Fibroblast of skin of left quadriceps (primary cell): ENCODE measurements around the gene SLC5A2.

Source experiments
- DNase-seq, 2 experiments: peaks; one replicate each; pipeline ENCODE4 v3.0.0-alpha.2; 2013; ENCODE audit warnings: low read depth in 2 of 2

The SLC5A2 gene

GRCh38 chr16:31459687-31460581 is 23.0 kb upstream of the SLC5A2 start:
- DNase-seq, result peak; percentile 98

DNA sequence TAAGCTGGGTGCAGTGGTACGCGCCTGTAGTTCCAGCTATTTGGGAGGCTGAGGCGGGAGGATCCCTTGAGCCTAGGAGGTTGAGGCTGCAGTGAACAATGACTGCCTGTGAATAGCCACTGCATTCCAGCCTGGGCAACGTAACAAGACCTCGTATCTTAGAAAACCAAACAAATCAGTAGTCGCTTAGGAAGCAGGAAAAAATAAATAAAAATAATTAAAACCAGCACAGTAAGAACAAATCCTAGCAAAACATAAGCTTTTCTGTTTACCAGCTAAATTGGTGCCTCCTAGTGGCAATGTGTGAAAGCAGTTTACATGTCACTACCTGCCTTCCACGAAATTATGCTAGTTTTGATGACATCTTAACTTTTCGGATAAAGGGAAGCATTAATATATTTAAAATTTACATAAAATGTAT is 22.3 kb upstream of the SLC5A2 start:
- peak; percentile 40 to 46 for DNase-seq

- no peak for DNase-seq
Observed at GRCh38 chr16:31461201-31461920, 21.6 kb upstream of the SLC5A2 start.

DNA sequence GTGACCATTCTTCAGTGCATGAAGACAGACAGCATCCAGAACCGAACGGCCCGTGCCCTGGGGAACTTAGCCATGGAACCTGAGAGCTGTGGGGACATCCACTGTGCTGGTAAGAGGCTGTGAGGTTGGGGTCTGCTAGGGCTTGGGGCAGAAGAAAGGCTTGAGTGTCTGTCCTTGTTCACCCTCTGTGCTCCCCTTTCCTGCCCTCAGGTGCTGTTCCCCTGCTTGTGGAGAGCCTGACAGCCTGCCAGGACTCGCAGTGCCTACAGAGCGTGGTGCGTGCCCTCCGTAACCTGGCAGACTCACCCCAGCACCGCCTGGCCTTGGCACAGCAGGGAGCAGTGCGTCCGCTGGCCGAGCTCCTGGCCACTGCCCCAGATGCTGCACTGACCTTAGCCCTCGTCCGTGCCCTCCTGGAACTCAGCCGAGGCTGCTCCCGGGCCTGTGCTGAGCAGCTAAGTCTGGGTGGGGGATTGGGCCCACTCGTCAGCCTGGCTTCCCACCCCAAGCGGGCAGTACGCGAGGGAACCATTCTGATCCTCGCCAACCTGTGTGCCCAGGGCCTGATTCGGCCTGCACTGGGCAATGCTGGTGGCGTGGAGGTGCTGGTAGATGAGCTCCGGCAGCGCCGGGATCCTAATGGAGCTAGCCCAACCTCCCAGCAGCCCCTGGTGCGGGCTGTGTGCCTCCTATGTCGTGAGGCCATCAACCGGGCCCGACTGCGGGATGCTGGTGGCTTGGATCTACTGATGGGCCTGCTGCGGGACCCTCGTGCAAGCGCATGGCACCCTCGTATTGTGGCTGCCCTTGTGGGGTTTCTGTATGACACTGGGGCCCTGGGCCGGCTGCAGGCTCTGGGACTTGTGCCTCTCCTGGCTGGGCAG is 20.8 kb upstream of the SLC5A2 start:
- DNase-seq, result no peak

DNA sequence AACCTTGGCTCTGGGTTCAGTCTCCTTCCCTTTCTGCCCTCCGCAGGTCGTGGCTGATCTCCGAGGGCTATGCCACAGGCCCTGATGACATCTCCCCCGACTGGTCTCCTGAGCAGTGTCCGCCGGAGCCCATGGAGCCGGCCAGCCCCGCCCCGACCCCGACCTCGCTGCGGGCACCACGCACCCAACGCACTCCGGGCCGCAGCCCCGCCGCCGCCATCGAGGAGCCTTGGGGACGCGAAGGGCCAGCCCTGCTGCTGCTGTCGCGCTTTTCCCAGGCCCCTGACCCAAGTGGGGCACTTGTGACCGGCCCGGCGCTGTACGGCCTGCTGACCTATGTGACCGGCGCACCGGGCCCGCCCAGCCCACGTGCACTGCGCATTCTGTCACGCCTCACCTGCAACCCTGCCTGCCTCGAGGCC is 18.6 kb upstream of the SLC5A2 start:
- DNase-seq, result no peak

DNA sequence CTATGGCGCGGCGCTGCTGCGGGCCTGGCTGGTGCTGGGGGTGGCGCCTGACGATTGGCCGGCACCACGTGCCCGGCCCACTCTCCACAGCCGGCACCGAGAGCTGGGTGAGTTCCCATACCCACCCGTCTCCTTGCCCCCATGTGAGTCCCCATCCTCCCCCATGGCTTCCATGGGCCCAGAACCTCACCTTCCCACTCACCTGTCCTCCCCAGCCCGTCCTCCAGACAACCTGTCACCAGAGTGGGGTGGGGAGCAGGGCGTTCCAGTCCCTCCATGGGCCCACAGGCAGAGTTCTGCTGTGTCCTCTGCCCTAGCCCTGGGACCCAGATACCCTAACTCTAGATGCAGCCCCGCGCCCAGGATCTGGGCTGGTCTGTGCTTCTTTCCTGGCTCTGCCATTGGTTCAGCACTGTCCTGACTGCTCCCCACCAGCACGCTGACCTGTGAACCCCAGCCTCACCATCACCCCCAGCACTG is 18.1 kb upstream of the SLC5A2 start:
- no peak for DNase-seq

GRCh38 chr16:31465788-31466370 is 17.0 kb upstream of the SLC5A2 start:
- no peak for DNase-seq

DNA sequence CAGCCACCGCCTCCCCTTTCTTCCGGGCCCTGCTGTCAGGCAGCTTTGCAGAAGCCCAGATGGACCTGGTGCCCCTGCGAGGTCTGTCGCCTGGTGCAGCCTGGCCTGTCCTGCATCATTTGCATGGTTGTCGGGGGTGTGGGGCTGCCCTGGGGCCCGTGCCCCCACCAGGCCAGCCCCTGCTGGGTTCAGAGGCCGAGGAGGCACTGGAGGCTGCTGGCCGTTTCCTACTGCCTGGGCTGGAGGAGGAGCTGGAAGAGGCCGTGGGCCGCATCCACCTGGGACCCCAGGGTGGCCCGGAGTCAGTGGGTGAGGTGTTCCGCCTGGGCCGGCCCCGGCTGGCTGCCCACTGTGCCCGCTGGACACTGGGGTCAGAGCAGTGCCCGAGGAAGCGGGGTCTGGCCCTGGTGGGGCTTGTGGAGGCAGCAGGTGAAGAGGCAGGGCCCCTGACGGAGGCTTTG is 16.5 kb upstream of the SLC5A2 start:
- no peak for DNase-seq

DNA sequence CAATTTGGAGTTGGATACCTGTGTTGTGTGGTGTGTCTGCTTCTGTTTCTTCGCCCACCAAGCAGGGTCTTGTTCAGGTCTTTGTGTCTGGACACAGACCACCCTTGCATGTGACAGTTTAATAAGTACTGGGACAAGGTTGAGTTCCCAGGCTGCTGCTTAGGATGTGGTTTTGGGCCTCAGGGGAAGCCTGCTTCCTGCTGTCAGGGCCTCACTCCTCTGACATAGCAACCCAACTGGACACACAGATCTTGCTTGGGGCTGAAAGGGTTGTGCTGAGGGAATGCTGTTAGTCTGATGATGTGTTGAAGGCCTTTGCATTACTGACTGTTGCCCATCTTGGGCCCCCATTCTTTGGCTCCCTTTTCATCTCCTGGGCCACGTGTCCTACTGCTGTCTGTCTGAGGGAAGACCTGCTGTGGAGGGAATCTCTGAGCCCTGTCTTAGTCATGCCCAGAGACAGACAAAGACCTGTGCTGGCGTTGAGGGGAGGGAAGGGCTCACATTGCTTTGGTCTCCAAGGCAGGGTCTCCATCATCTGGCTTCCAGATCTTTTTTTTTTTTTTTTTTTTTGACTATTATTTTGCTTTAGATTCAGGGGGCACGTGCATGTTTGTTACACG is 15.7 kb upstream of the SLC5A2 start:
- no peak for DNase-seq

GRCh38 chr16:31467858-31468257 is 15.1 kb upstream of the SLC5A2 start:
- no peak for DNase-seq

- no peak for DNase-seq
Observed at GRCh38 chr16:31470615-31471014, 12.3 kb upstream of the SLC5A2 start.

- no peak for DNase-seq
Observed at GRCh38 chr16:31471241-31471874, 11.6 kb upstream of the SLC5A2 start.

DNA sequence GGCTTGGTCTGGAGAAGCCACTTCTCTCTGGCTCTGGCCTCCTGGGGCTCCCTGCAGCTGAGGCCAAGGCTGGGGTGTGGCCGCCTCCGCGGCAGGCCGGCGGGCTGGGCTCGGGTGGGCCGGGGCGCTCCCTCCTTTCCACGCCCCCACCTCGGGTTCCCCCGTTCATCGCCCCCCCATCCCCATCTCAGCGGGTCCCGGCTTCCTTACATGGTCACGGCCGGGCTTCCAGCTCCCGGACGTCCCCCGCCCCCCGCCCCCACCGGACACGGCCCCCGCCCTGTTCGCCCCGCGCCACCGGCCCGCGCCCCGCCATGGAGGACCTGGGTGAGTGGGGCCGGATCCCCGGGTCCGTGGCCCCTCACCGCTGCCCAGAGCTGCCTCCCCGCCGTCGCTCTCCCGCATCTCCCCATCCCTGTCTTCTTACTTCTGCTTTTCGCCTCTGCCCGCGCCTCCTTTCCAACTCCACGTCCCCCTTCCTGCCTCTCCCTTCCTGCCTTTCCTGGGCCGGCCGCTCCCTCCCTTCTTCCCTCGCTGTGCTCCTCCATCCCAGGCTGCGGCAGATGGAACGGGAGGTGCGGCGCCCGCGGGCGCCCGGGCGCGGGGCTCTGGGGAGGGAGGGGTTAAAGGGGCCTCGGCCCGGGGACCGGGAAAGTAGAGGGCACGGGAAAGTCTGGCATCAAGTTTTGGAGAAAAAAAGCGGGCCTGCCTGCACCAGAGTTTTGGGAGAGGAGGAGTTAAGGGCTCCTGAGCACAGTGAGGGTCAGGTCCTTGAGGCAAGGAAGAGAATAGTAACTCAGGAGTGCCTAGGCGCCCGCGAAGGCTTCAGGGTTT is 10.8 kb upstream of the SLC5A2 start, which contains the start of gene TGFB1I1:
Gene TGFB1I1 (plus strand): TSS at position 278 of the 834 bp plus-strand sequence. CDS start 37 bp downstream, at position 315.
- DNase-seq, result peak; percentile 80 to 84

- DNase-seq, result peak; percentile 87
Observed at GRCh38 chr16:31472709-31473203, 10.2 kb upstream of the SLC5A2 start.

GRCh38 chr16:31473264-31473984 is 9.5 kb upstream of the SLC5A2 start:
- no peak for DNase-seq

- no peak for DNase-seq
Observed at GRCh38 chr16:31474173-31474714, 8.7 kb upstream of the SLC5A2 start.

- DNase-seq, result no peak
Observed at GRCh38 chr16:31474773-31475738, 7.9 kb upstream of the SLC5A2 start.
